Measurements from ENCODE around the gene ASB18.

DNA sequence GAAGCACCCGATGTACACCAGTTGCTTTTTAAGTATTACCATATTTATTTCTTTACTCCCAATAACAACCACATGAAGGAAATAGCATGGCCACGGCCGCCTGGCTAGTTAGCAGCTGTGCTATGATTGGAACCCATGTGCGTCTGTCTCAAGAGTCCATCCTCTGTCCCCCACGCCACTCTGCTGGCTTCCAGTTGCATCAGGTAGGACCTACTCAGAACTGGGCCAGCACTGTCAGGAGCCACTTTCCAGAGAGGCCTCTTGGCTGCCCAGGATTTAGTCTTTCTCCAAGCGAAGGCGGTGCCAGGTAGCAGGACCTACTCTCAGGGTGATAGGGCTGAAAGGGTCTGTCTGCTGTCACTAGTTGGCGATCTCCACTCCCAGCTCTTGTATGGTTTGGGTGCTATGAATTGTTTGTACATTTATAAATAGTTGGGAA lies 22.1 kb downstream of the ASB18 start:
- TF ChIP-seq, protein P1, sequence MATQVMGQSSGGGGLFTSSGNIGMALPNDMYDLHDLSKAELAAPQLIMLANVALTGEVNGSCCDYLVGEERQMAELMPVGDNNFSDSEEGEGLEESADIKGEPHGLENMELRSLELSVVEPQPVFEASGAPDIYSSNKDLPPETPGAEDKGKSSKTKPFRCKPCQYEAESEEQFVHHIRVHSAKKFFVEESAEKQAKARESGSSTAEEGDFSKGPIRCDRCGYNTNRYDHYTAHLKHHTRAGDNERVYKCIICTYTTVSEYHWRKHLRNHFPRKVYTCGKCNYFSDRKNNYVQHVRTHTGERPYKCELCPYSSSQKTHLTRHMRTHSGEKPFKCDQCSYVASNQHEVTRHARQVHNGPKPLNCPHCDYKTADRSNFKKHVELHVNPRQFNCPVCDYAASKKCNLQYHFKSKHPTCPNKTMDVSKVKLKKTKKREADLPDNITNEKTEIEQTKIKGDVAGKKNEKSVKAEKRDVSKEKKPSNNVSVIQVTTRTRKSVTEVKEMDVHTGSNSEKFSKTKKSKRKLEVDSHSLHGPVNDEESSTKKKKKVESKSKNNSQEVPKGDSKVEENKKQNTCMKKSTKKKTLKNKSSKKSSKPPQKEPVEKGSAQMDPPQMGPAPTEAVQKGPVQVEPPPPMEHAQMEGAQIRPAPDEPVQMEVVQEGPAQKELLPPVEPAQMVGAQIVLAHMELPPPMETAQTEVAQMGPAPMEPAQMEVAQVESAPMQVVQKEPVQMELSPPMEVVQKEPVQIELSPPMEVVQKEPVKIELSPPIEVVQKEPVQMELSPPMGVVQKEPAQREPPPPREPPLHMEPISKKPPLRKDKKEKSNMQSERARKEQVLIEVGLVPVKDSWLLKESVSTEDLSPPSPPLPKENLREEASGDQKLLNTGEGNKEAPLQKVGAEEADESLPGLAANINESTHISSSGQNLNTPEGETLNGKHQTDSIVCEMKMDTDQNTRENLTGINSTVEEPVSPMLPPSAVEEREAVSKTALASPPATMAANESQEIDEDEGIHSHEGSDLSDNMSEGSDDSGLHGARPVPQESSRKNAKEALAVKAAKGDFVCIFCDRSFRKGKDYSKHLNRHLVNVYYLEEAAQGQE (IDR thresholded peaks at IDR 0.05; ENCODE audit: insufficient read depth in 1 of 2, low read depth in 2 of 2, low read length in 2 of 2), result no peak
- no peak for TF ChIP-seq POLR2AphosphoS5 (IDR thresholded peaks at IDR 0.05; ENCODE audit: low read depth, low read length)
